Aorta (tissue), 5 donors: ENCODE measurements around the gene ADD2. TPM values are rescaled to one million over a fixed set of nuclear protein-coding genes. Genes with fewer than 3 reads are reported as not detected.
A peak's percentile ranks its signal among the peaks of the same experiment; 100 is the strongest.

Experiments used
- ATAC-seq: fragments of 200-7000 bp; cut with Tn5 transposase; one replicate; pipeline ENCODE4 v1.9.1; 2022; ENCODE audit warnings: moderate library complexity; ENCODE audit not compliant: low FRiP score
- DNase-seq, 2 donors: peaks; one replicate each; pipeline ENCODE4 v3.0.0-alpha.2; 2020
- H3K27ac ChIP-seq, 2 donors: one replicate each; pipeline ENCODE4 v1.5.1; 2013; ENCODE audit warnings: low read length in 2 of 2, mild to moderate bottlenecking in 2 of 2, moderate library complexity in 2 of 2, control low read depth in 1 of 2, inconsistent platforms in 1 of 2, low read depth in 1 of 2
- H3K27me3 ChIP-seq, 2 donors: one replicate each; pipeline ENCODE4 v1.6.1; 2013; ENCODE audit warnings: control low read depth in 1 of 2, low read length in 1 of 2, mild to moderate bottlenecking in 1 of 2, moderate library complexity in 1 of 2; ENCODE audit not compliant: insufficient read depth in 2 of 2, control insufficient read depth in 1 of 2
- H3K36me3 ChIP-seq, 2 donors: one replicate each; pipeline ENCODE4 v1.6.1; 2013; ENCODE audit warnings: control low read depth in 1 of 2, low read length in 1 of 2, mild to moderate bottlenecking in 1 of 2; ENCODE audit not compliant: insufficient read depth in 2 of 2, control insufficient read depth in 1 of 2
- H3K4me1 ChIP-seq, 2 donors: one replicate each; pipeline ENCODE4 v1.6.1; 2013; ENCODE audit warnings: low read length in 2 of 2, control low read depth in 1 of 2, mild to moderate bottlenecking in 1 of 2, moderate library complexity in 1 of 2; ENCODE audit not compliant: insufficient read depth in 2 of 2, control insufficient read depth in 1 of 2
- H3K4me3 ChIP-seq, 2 donors: one replicate each; pipeline ENCODE4 v1.5.1; 2013; ENCODE audit warnings: low read length in 2 of 2, control low read depth in 1 of 2, mild to moderate bottlenecking in 1 of 2
- H3K9me3 ChIP-seq: one replicate; pipeline ENCODE4 v1.6.1; 2013; ENCODE audit warnings: mild to moderate bottlenecking, low read length; ENCODE audit not compliant: control insufficient read depth
- WGBS, 2 donors: extraction: QIAGEN DNeasy Blood & Tissue Kit; methylation state at CpG; one replicate each; pipeline ENCODE4 v1.1.7; 2013; 5-methylcytosine and 5-hydroxymethylcytosine counted together
- intact Hi-C, 2 donors: fragments of 100-400 bp; cut with DNase I; formaldehyde crosslinking; loops; one replicate each; pipeline versions ENCODE4 v1.14.2 to v1.15.0; 2022
- long read RNA-seq, 2 donors: library from polyadenylated mRNA; unstranded; transcript quantifications; one replicate each; pipeline ENCODE4 v2.0.0, GENCODE V29; 2020 to 2021
- polyA plus RNA-seq, 2 donors: library from polyadenylated mRNA; stranded (reverse); fragments of 200-250 nt; gene quantifications; one replicate each; pipeline ENCODE4 v1.2.3, GENCODE V29; 2013
- total RNA-seq, 2 donors: library from RNA; stranded (reverse); fragmentation: NEBNext Ultra II Directional; extraction: Animal tissue kit (Norgen Biotek cat#: 25700); gene quantifications; one replicate each; pipeline ENCODE4 v1.2.1, GENCODE V29; 2021
- donor health status: healthy with polysubstance abuse.
- donor health status: Bipolar disorder and iron deficiency.
- donor health status: DM: no; HTN: no; CAD: no.
- donor health status: DM: no; HTN: no; CAD: no.
- donor health status: DM: yes; HTN: yes; CAD: no.

ADD2 gene
- total RNA-seq (1 to 10 TPM; 1.7 to 5.3 TPM), polyA plus RNA-seq (under 1 TPM in 1 of 2 donors, not detected in 1; 0.15 TPM)
- long read RNA-seq, donor 1, partial matches to known transcripts, result 1 of 3 reads
- long read RNA-seq, donor 1, other reads (novel, unspliced or antisense), result 2 of 3 reads
- long read RNA-seq, donor 2, partial matches to known transcripts, result 0 of 2 reads
- long read RNA-seq, donor 2, other reads (novel, unspliced or antisense), result 2 of 2 reads

GRCh38 chr2:70767699-70768589, at the start of gene ADD2:
Gene ADD2 (minus strand): TSS chr2:70768200. CDS start chr2:70706408, 61,792 bp downstream.
- no peaks in the 10 kb centered on the region for H3K36me3 ChIP-seq
- no peaks in the 10 kb centered on the region for H3K27me3 ChIP-seq
- ATAC-seq (peak; percentile 55), DNase-seq (peak; percentile 49 to 74)
- peak within 1 kb of the TSS in 1 of 2 donors; percentile 58 for H3K4me3 ChIP-seq
- WGBS, 2 donors, result 1% methylated on average over 56 to 72 of the region's 74 CpGs
- no peaks in the 10 kb centered on the region for H3K9me3 ChIP-seq
- no peaks in the 10 kb centered on the region for H3K4me1 ChIP-seq
- intact Hi-C loops, result no loop called here
- H3K27ac ChIP-seq, result no peak within 1 kb of the TSS

GRCh38 chr2:70817284-70817954, 49.4 kb upstream of the ADD2 start:
- WGBS, 2 donors, result 85 to 93% methylated on average over 3 of the region's 3 CpGs
- Histone ChIP-seq H3K4me1 (no peaks in the 10 kb centered on the region), H3K27ac (no peak overlapping the region), H3K4me3 (no peak overlapping the region), H3K27me3 (peaks cover 0 to 2% of the 10 kb centered on the region in 2 donors), H3K36me3 (no peaks in the 10 kb centered on the region), H3K9me3 (no peaks in the 10 kb centered on the region)
- ATAC-seq (no peak), DNase-seq (no peak)
- intact Hi-C loops, result no loop called here

GRCh38 chr2:70816726-70817125, 48.7 kb upstream of the ADD2 start:
- WGBS, 2 donors, result 65 to 69% methylated on average over 5 of the region's 5 CpGs
- H3K9me3 ChIP-seq, result no peaks in the 10 kb centered on the region
- ATAC-seq, result no peak
- no peaks in the 10 kb centered on the region for H3K36me3 ChIP-seq
- H3K4me1 ChIP-seq, result no peaks in the 10 kb centered on the region
- no peak for DNase-seq
- no peak overlapping the region for H3K4me3 ChIP-seq
- intact Hi-C loops, result no loop called here
- peaks cover 0 to 2% of the 10 kb centered on the region in 2 donors for H3K27me3 ChIP-seq
- no peak overlapping the region for H3K27ac ChIP-seq

- H3K27me3 ChIP-seq, result no peaks in the 10 kb centered on the region
- H3K27ac ChIP-seq, result no peak overlapping the region
- no peak for DNase-seq
- 85 to 89% methylated on average over 12 of the region's 12 CpGs for WGBS, 2 donors
- H3K4me1 ChIP-seq, result no peaks in the 10 kb centered on the region
- no peak for ATAC-seq
- no peaks in the 10 kb centered on the region for H3K9me3 ChIP-seq
- intact Hi-C loops, result no loop called here
- no peaks in the 10 kb centered on the region for H3K36me3 ChIP-seq
- H3K4me3 ChIP-seq, result no peak overlapping the region
These were observed 41.3 kb upstream of the ADD2 start for GRCh38 chr2:70808983-70809958.

- Histone ChIP-seq H3K27me3 (no peaks in the 10 kb centered on the region), H3K4me1 (no peaks in the 10 kb centered on the region), H3K4me3 (no peak overlapping the region), H3K9me3 (no peaks in the 10 kb centered on the region), H3K27ac (no peak overlapping the region), H3K36me3 (no peaks in the 10 kb centered on the region)
- intact Hi-C loops, result no loop called here
- DNase-seq (no peak), ATAC-seq (no peak)
- 88 to 90% methylated on average over 4 of the region's 4 CpGs for WGBS, 2 donors
These were observed 39.8 kb upstream of the ADD2 start for GRCh38 chr2:70807828-70808118.

- DNase-seq (no peak), ATAC-seq (no peak)
- no peak overlapping the region for H3K27ac ChIP-seq
These were observed 39.3 kb upstream of the ADD2 start for GRCh38 chr2:70807102-70807827.

GRCh38 chr2:70806620-70807019, 38.6 kb upstream of the ADD2 start:
- no peaks in the 10 kb centered on the region for H3K36me3 ChIP-seq
- 61 to 65% methylated on average over 6 of the region's 6 CpGs for WGBS, 2 donors

More at GRCh38 chr2:70807102-70807827, 39.3 kb upstream of the ADD2 start:
- 86 to 89% methylated on average over 6 of the region's 6 CpGs for WGBS, 2 donors
- H3K9me3 ChIP-seq, result no peaks in the 10 kb centered on the region
- intact Hi-C loops, result no loop called here
- H3K36me3 ChIP-seq, result no peaks in the 10 kb centered on the region
- H3K4me1 ChIP-seq, result no peaks in the 10 kb centered on the region
- no peaks in the 10 kb centered on the region for H3K27me3 ChIP-seq
- no peak overlapping the region for H3K4me3 ChIP-seq

GRCh38 chr2:70806013-70806412, 38.0 kb upstream of the ADD2 start:
- DNase-seq, result no peak
- Histone ChIP-seq H3K27ac (no peak overlapping the region), H3K4me1 (no peaks in the 10 kb centered on the region), H3K9me3 (no peaks in the 10 kb centered on the region), H3K4me3 (no peak overlapping the region), H3K27me3 (no peaks in the 10 kb centered on the region), H3K36me3 (no peaks in the 10 kb centered on the region)
- intact Hi-C loops, result no loop called here
- WGBS, 2 donors, result 70 to 73% methylated on average over 5 of the region's 5 CpGs
- no peak for ATAC-seq

More at GRCh38 chr2:70806620-70807019, 38.6 kb upstream of the ADD2 start:
- Histone ChIP-seq H3K4me1 (no peaks in the 10 kb centered on the region), H3K27ac (no peak overlapping the region), H3K9me3 (no peaks in the 10 kb centered on the region), H3K4me3 (no peak overlapping the region), H3K27me3 (no peaks in the 10 kb centered on the region)
- DNase-seq (no peak), ATAC-seq (no peak)
- intact Hi-C loops, result no loop called here
